ENCODE measurements around the gene LMX1B. TPM values are rescaled to one million over a fixed set of nuclear protein-coding genes. Genes with fewer than 3 reads are reported as not detected.

LMX1B gene
- total and polyA plus RNA-seq, 2 donors (not counting 3 experiments of a cell fraction or from before 2014, with no cell fraction given): not detected

DNA sequence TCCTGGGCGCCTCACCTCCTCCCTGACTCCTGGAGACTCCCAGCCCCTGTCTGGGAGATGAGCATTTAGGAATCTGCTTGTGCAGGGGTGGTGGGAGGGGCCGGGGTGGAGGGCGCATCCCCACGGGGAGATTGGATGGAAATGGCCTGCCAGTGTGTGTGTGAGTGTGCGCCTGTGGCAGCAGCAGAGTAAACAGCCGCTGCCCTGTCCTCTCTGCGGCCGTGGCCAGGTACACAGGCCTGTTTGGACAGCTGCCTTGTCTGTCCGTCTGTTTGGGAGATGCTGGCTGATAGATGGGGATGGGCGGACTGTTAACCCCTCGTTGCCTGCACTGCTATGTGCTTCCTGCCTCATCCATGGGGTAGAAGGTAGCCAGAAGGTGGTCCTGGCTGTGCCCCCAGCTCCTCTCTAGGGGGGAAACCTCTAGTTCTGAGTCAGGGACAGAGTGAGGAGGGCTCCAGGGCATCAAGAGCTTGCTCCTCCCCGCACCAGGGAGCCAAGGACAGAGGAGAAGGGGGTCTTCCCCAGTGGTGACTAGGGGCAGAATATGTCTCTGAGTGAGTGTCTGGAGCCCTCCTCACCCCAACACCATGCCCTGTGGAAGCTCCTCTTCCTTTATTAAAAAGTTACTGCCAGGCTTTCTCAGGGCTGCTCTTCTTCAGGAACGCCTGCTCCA is 60.1 kb downstream of the LMX1B start:
- no peak overlapping the region for H2AFZ ChIP-seq (ENCODE audit: low read depth, low read length)
- intact Hi-C loops (cut with micrococcal nuclease): no loop called here
- no peaks in the 10 kb centered on the region for H3K79me2 ChIP-seq (ENCODE audit: control insufficient read depth, insufficient read depth, low read length)
- peaks cover 52 to 63% of the 10 kb centered on the region in 2 experiments for H3K27me3 ChIP-seq (ENCODE audit: control insufficient read depth in 2 of 2, insufficient read depth in 2 of 2, low read length in 2 of 2)
- dilution Hi-C loops (cut with MboI; ENCODE audit: extremely low pct_ligation_motif_present, low sequenced_read_pairs): no loop called here
- BruUV-seq (replicated peaks): no TSS peak
- no peaks in the 10 kb centered on the region for H3K36me3 ChIP-seq (ENCODE audit: control insufficient read depth in 2 of 2, extremely low read depth in 1 of 2, insufficient read depth in 2 of 2, low read length in 2 of 2)
- no peak overlapping the region for H3K4me2 ChIP-seq (ENCODE audit: insufficient read depth, low read length)
- TF ChIP-seq POLR2AphosphoS5 (IDR thresholded peaks at IDR 0.05; ENCODE audit: insufficient read depth, low read depth, low read length) (no peak), MYC (IDR thresholded peaks at IDR 0.05; ENCODE audit: low read depth, low read length) (no peak), GATA2 (IDR thresholded peaks at IDR 0.05; ENCODE audit: insufficient read depth, insufficient read length, low read depth, low read length) (no peak), EZH2 (IDR thresholded peaks at IDR 0.05; ENCODE audit: borderline replicate concordance, low read depth, low read length, severe bottlenecking) (no peak), POLR2A (IDR thresholded peaks at IDR 0.05; ENCODE audit: low read depth, low read length) (no peak), FOS (IDR thresholded peaks at IDR 0.05; ENCODE audit: borderline replicate concordance, insufficient read depth, low read length) (no peak), JUN (IDR thresholded peaks at IDR 0.05; ENCODE audit: borderline replicate concordance, insufficient read depth, insufficient read length, low read depth) (no peak), MAX (IDR thresholded peaks at IDR 0.05; ENCODE audit: insufficient read depth, insufficient read length) (no peak)
- TF ChIP-seq, protein P1, sequence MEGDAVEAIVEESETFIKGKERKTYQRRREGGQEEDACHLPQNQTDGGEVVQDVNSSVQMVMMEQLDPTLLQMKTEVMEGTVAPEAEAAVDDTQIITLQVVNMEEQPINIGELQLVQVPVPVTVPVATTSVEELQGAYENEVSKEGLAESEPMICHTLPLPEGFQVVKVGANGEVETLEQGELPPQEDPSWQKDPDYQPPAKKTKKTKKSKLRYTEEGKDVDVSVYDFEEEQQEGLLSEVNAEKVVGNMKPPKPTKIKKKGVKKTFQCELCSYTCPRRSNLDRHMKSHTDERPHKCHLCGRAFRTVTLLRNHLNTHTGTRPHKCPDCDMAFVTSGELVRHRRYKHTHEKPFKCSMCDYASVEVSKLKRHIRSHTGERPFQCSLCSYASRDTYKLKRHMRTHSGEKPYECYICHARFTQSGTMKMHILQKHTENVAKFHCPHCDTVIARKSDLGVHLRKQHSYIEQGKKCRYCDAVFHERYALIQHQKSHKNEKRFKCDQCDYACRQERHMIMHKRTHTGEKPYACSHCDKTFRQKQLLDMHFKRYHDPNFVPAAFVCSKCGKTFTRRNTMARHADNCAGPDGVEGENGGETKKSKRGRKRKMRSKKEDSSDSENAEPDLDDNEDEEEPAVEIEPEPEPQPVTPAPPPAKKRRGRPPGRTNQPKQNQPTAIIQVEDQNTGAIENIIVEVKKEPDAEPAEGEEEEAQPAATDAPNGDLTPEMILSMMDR (IDR thresholded peaks at IDR 0.05; ENCODE audit: extremely low read depth in 1 of 2, insufficient read depth in 1 of 2, low read depth in 1 of 2, low read length in 2 of 2): no peak
- no peaks in the 10 kb centered on the region for H3K9me3 ChIP-seq (replicated peaks; ENCODE audit: control insufficient read depth, insufficient read depth, low read length)
- FAIRE-seq (no peak), DNase-seq (ENCODE audit: low read depth, low spot score) (no peak)
- H3K9ac ChIP-seq (replicated peaks; ENCODE audit: extremely low read depth, insufficient read depth, low read length): no peak overlapping the region
- H4K20me1 ChIP-seq (replicated peaks; ENCODE audit: control insufficient read depth, extremely low read depth, insufficient read depth, low read length): no peaks in the 10 kb centered on the region
- no peaks in the 10 kb centered on the region for H3K4me1 ChIP-seq (ENCODE audit: control insufficient read depth, extremely low read depth, insufficient read depth, low read length)
- no peak overlapping the region for H3K4me3 ChIP-seq (replicated peaks in 1 of 3; ENCODE audit: insufficient read depth in 1 of 3, low read depth in 1 of 3, low read length in 3 of 3)
- ChIA-PET CTCF (interaction anchor here (0.8 to 4.1 kb wide), 2 partner anchors 17 to 29 kb away, joined by 3 to 25 read pairs; no protein-coding TSS in a partner anchor), POLR2A (no interaction called here)
- no peaks in the 10 kb centered on the region for H3K9me1 ChIP-seq (replicated peaks; ENCODE audit: control insufficient read depth, extremely low read depth, insufficient read depth, low read length)
- no peak overlapping the region for H3K27ac ChIP-seq (ENCODE audit: insufficient read depth, low read depth, low read length)

All from endothelial cell of umbilical vein (primary cell).